HCT116 (cell line): Measurements from ENCODE around the gene RLN3. TPM values are rescaled to one million over a fixed set of nuclear protein-coding genes. Genes with fewer than 3 reads are reported as not detected.

Experiments used
- ATAC-seq: fragments of 200-7000 bp; cut with Tn5 transposase; 2 replicates; pipeline ENCODE4 v1.9.1; 2020; ENCODE audit warnings: mild to moderate bottlenecking, moderate library complexity
- BruUV-seq: library from RNA; stranded (reverse); fragments of 400-500 nt; replicated peaks from 2 replicates; lab custom pipeline; 2021; lab: Mats Ljungman, UMichigan
- CTCF ChIA-PET: fragments of 300-600 bp; sonication (Branson Sonifier 250); formaldehyde crosslinking; loops from one replicate; lab custom pipeline; 2021; ENCODE audit warnings: antibody characterized with exemption; lab: Charles Lee
- POLR2A ChIA-PET: fragments of 300-600, 350-600 bp; sonication (Branson Sonifier 250); formaldehyde crosslinking; loops from one replicate; lab custom pipeline; 2021; ENCODE audit warnings: antibody characterized with exemption; lab: Charles Lee
- RAD21 ChIA-PET, 2 experiments: fragments of 300-600 bp; sonication (Branson Sonifier 250); formaldehyde crosslinking; loops; one replicate each; lab custom pipeline; 2023; ENCODE audit warnings: low total read pairs in 2 of 2; ENCODE audit not compliant: uncharacterized antibody in 2 of 2, unreplicated experiment in 2 of 2, low non-redundant PET in 1 of 2; lab: Charles Lee
- DNase-seq: peaks from one replicate; pipeline ENCODE4 v3.0.0-alpha.2; 2010; ENCODE audit warnings: low read depth, low spot score
- H2AFZ ChIP-seq: fragments of 200-600 bp; shearing (Covaris generic), sonication (generic); 2 replicates; pipeline ENCODE4 v1.6.1; 2017; ENCODE audit warnings: low read depth, mixed run types, mixed read lengths, antibody characterized with exemption, low read length; ENCODE audit not compliant: poor library complexity, severe bottlenecking
- H3K27ac ChIP-seq: 2 replicates; pipeline ENCODE4 v1.5.1; 2012; ENCODE audit warnings: low read depth, low read length
- H3K27me3 ChIP-seq: fragments of 200-600 bp; sonication (generic); 2 replicates; pipeline ENCODE4 v1.6.1; 2016; ENCODE audit warnings: mixed run types, low read length, mixed read lengths; ENCODE audit not compliant: insufficient read depth
- H3K36me3 ChIP-seq, 2 experiments: fragments of 200-500 bp in 1 of 2; fragments of 200-600 bp in 1 of 2; sonication (Bioruptor generic) in 1 of 2; sonication (generic) in 1 of 2; 2 replicates each; pipeline versions ENCODE4 v1.5.1 to v1.6.1; 2014 to 2016; ENCODE audit warnings: low read length in 2 of 2, inconsistent platforms in 1 of 2, mixed read lengths in 1 of 2, mixed run types in 1 of 2; ENCODE audit not compliant: insufficient read depth in 2 of 2, control insufficient read depth in 1 of 2
- H3K4me1 ChIP-seq, 2 experiments: fragments of 200-600 bp in 1 of 2; sonication (generic) in 1 of 2; 2 replicates each; pipeline versions ENCODE4 v1.5.1 to v1.6.1; 2012 to 2017; ENCODE audit warnings: low read length in 2 of 2, inconsistent platforms in 1 of 2, mild to moderate bottlenecking in 1 of 2, mixed read lengths in 1 of 2, mixed run types in 1 of 2, moderate library complexity in 1 of 2; ENCODE audit not compliant: insufficient read depth in 2 of 2, control insufficient read depth in 1 of 2
- H3K4me2 ChIP-seq: fragments of 200-600 bp; sonication (generic); 2 replicates; pipeline ENCODE4 v1.6.1; 2017; ENCODE audit warnings: mixed run types, low read length, mixed read lengths
- H3K4me3 ChIP-seq, 2 experiments: fragments of 200-600 bp in 1 of 2; sonication (generic) in 1 of 2; replicated peaks in 1 of 2; 2 replicates each; pipeline ENCODE4 v1.5.1; 2011 to 2016; ENCODE audit warnings: low read length in 2 of 2, control low read depth in 1 of 2, low read depth in 1 of 2, mild to moderate bottlenecking in 1 of 2, mixed read lengths in 1 of 2, mixed run types in 1 of 2
- H3K79me2 ChIP-seq: fragments of 200-600 bp; sonication (generic); 2 replicates; pipeline ENCODE4 v1.6.1; 2017; ENCODE audit warnings: mild to moderate bottlenecking, mixed run types, low read length, moderate library complexity, mixed read lengths; ENCODE audit not compliant: insufficient read depth
- H3K9ac ChIP-seq: fragments of 200-600 bp; sonication (generic); 2 replicates; pipeline ENCODE4 v1.6.1; 2016; ENCODE audit warnings: low read length, mixed read lengths
- H3K9me2 ChIP-seq: fragments of 200-600 bp; sonication (generic), shearing (Covaris generic); 2 replicates; pipeline ENCODE4 v1.6.1; 2017; ENCODE audit warnings: mixed run types, mild to moderate bottlenecking, moderate library complexity; ENCODE audit not compliant: insufficient read depth
- H3K9me3 ChIP-seq, 2 experiments: fragments of 200-500 bp in 1 of 2; fragments of 200-600 bp in 1 of 2; sonication (Bioruptor generic) in 1 of 2; sonication (generic) in 1 of 2; 2 replicates each; pipeline ENCODE4 v1.6.1; 2014 to 2017; ENCODE audit warnings: low read length in 2 of 2, mixed read lengths in 2 of 2, inconsistent platforms in 1 of 2, low read depth in 1 of 2, mild to moderate bottlenecking in 1 of 2, mixed run types in 1 of 2, moderate library complexity in 1 of 2; ENCODE audit not compliant: control insufficient read depth in 1 of 2, insufficient read depth in 1 of 2
- H4K20me1 ChIP-seq: fragments of 200-600 bp; sonication (generic), shearing (Covaris generic); 2 replicates; pipeline ENCODE4 v1.6.1; 2017; ENCODE audit warnings: mixed run types, mild to moderate bottlenecking, moderate library complexity; ENCODE audit not compliant: insufficient read depth
- ATF3 ChIP-seq: IDR thresholded peaks from 2 replicates; pipeline ENCODE4 v1.6.1; 2012
- CEBPB ChIP-seq: IDR thresholded peaks from 2 replicates; pipeline ENCODE4 v1.6.1; 2012; ENCODE audit warnings: low read depth
- CTCF ChIP-seq, 3 experiments: fragments of 200-600 bp in 1 of 3; sonication (generic) in 1 of 3; IDR thresholded peaks in 2 of 3; conservative IDR thresholded peaks in 1 of 3; 2 replicates each; pipeline ENCODE4 v1.5.1; 2012 to 2017; ENCODE audit warnings: low read depth in 2 of 3, low read length in 2 of 3, antibody characterized with exemption in 1 of 3, borderline replicate concordance in 1 of 3, control low read depth in 1 of 3, mild to moderate bottlenecking in 1 of 3, mixed read lengths in 1 of 3, mixed run types in 1 of 3, moderate library complexity in 1 of 3; ENCODE audit not compliant: insufficient read depth in 1 of 3
- EZH2 ChIP-seq: fragments of 200-600 bp; sonication (generic); IDR thresholded peaks from 2 replicates; pipeline ENCODE4 v1.6.1; 2017; ENCODE audit warnings: antibody characterized with exemption, mixed run types
- EZH2phosphoT487 ChIP-seq: fragments of 200-600 bp; IDR thresholded peaks from 2 replicates; pipeline ENCODE4 v1.6.1; 2018; ENCODE audit warnings: antibody characterized with exemption, borderline replicate concordance
- FOSL1 ChIP-seq: IDR thresholded peaks from 2 replicates; pipeline ENCODE4 v1.6.1; 2012; ENCODE audit warnings: low read depth
- JUND ChIP-seq: IDR thresholded peaks from 2 replicates; pipeline ENCODE4 v1.6.1; 2012
- MAX ChIP-seq: IDR thresholded peaks from 2 replicates; pipeline ENCODE4 v1.6.1; 2012
- POLR2AphosphoS5 ChIP-seq: IDR thresholded peaks from 2 replicates; pipeline ENCODE4 v1.6.1; 2011; ENCODE audit warnings: mild to moderate bottlenecking, low read depth, low read length, moderate library complexity
- ZBTB33 ChIP-seq: IDR thresholded peaks from 2 replicates; pipeline ENCODE4 v1.6.1; 2011; ENCODE audit warnings: mild to moderate bottlenecking, low read length, moderate library complexity; ENCODE audit not compliant: insufficient replicate concordance; ENCODE audit errors: extremely low read depth
- ZFX ChIP-seq: fragments of 450-650 bp; IDR thresholded peaks from 2 replicates; pipeline ENCODE4 v1.6.1; 2017
- ZNF274 ChIP-seq: fragments of 200-500 bp; sonication (Bioruptor generic); IDR thresholded peaks from 2 replicates; pipeline ENCODE4 v1.6.1; 2014; ENCODE audit warnings: mild to moderate bottlenecking, low read depth, low read length, inconsistent platforms
- intact Hi-C: fragments of 100-400 bp; cut with micrococcal nuclease; formaldehyde crosslinking; loops from 2 replicates; pipeline ENCODE4 v1.10.0; 2022
- total RNA-seq: library from RNA; stranded (reverse); gene quantifications from one replicate; pipeline ENCODE4 v1.2.1, GENCODE V29; 2021; ENCODE audit not compliant: unreplicated experiment

Gene RLN3
- total RNA-seq, 1 experiment from 2014 or later, result not detected

- ChIA-PET RAD21 (no interaction called here), POLR2A (no interaction called here)
- BruUV-seq, result no TSS peak
Measured at GRCh38 chr19:14051980-14052379, 24.0 kb downstream of the RLN3 start.

More at GRCh38 chr19:14051980-14052379, 24.0 kb downstream of the RLN3 start:
- DNase-seq, result no peak
- H3K9me3 ChIP-seq, result no peaks in the 10 kb centered on the region
- H3K36me3 ChIP-seq, result peaks cover 0 to 6% of the 10 kb centered on the region in 2 experiments; a peak in 2 of 4 replicates
- no peaks in the 10 kb centered on the region for H3K9me2 ChIP-seq
- no peak overlapping the region for H3K9ac ChIP-seq
- H4K20me1 ChIP-seq, result no peaks in the 10 kb centered on the region
- no peak overlapping the region for H3K27ac ChIP-seq
- H2AFZ ChIP-seq, result no peak overlapping the region
- no peak overlapping the region for H3K4me2 ChIP-seq
- peaks cover 0 to 3% of the 10 kb centered on the region in 2 experiments; a peak in 1 of 4 replicates for H3K4me1 ChIP-seq
- H3K4me3 ChIP-seq, result no peak overlapping the region
- no peak for ATAC-seq
- intact Hi-C loops, result no loop called here
- no peaks in the 10 kb centered on the region for H3K79me2 ChIP-seq
- CTCF ChIA-PET, result interaction anchor here (1.3 kb wide), 1 partner anchor 8 kb away, joined by 6 read pairs; no protein-coding TSS in a partner anchor
- H3K27me3 ChIP-seq, result no peaks in the 10 kb centered on the region
- no peak for TF ChIP-seq CEBPB
- TF ChIP-seq ZNF274, result no peak
- no peak for TF ChIP-seq MAX
- TF ChIP-seq POLR2AphosphoS5, result no peak
- TF ChIP-seq ATF3, result no peak
- TF ChIP-seq EZH2, result no peak
- no peak for TF ChIP-seq CTCF (IDR thresholded peaks at IDR 0.05 in 2 of 3, conservative IDR thresholded peaks at IDR 0.05 in 1 of 3; ENCODE audit: borderline replicate concordance in 1 of 3, insufficient read depth in 1 of 3, low read depth in 2 of 3, low read length in 2 of 3)
- TF ChIP-seq ZFX, result no peak
- no peak for TF ChIP-seq EZH2phosphoT487
- no peak for TF ChIP-seq ZBTB33
- TF ChIP-seq FOSL1, result no peak
- TF ChIP-seq JUND, result no peak
